ENCODE measurements around the gene DIMT1.

The DIMT1 gene

GRCh38 chr5:62369039-62369438 is 34.7 kb downstream of the DIMT1 start:
- Histone ChIP-seq H3K4me3 (replicated peaks; ENCODE audit: low read depth, low read length) (no peak overlapping the region), H3K27me3 (replicated peaks; ENCODE audit: control insufficient read depth, insufficient read depth, low read length) (no peaks in the 10 kb centered on the region), H3K36me3 (ENCODE audit: control insufficient read depth, insufficient read depth, low read length) (peaks cover 2% of the 10 kb centered on the region)
- no peak for TF ChIP-seq CTCF (IDR thresholded peaks at IDR 0.05; ENCODE audit: insufficient read depth, low read length, poor library complexity, severe bottlenecking)
- no peak for DNase-seq (ENCODE audit: extremely low read depth, insufficient read length)

- H3K4me3 ChIP-seq (replicated peaks; ENCODE audit: low read depth, low read length): no peak overlapping the region
- H3K36me3 ChIP-seq (ENCODE audit: control insufficient read depth, insufficient read depth, low read length): peaks cover 2% of the 10 kb centered on the region; the same call in 1 of the 2 replicates
- DNase-seq (ENCODE audit: extremely low read depth, insufficient read length): no peak
- H3K27me3 ChIP-seq (replicated peaks; ENCODE audit: control insufficient read depth, insufficient read depth, low read length): no peaks in the 10 kb centered on the region
- TF ChIP-seq CTCF (IDR thresholded peaks at IDR 0.05; ENCODE audit: insufficient read depth, low read length, poor library complexity, severe bottlenecking): no peak
These were observed 41.0 kb downstream of the DIMT1 start for GRCh38 chr5:62362701-62363100.

- no peaks in the 10 kb centered on the region for H3K27me3 ChIP-seq (replicated peaks; ENCODE audit: control insufficient read depth, insufficient read depth, low read length)
- DNase-seq (ENCODE audit: extremely low read depth, insufficient read length): peak; percentile 22
- TF ChIP-seq CTCF (IDR thresholded peaks at IDR 0.05; ENCODE audit: insufficient read depth, low read length, poor library complexity, severe bottlenecking): peak; percentile 37
- peaks cover 4% of the 10 kb centered on the region for H3K36me3 ChIP-seq (ENCODE audit: control insufficient read depth, insufficient read depth, low read length)
- H3K4me3 ChIP-seq (replicated peaks; ENCODE audit: low read depth, low read length): no peak overlapping the region
These were observed 49.5 kb downstream of the DIMT1 start for GRCh38 chr5:62354028-62354874.

GRCh38 chr5:62348723-62349481 is 54.8 kb downstream of the DIMT1 start:
- no peak for TF ChIP-seq CTCF (IDR thresholded peaks at IDR 0.05; ENCODE audit: insufficient read depth, low read length, poor library complexity, severe bottlenecking)
- H3K36me3 ChIP-seq (ENCODE audit: control insufficient read depth, insufficient read depth, low read length): peaks cover 4% of the 10 kb centered on the region
- DNase-seq (ENCODE audit: extremely low read depth, insufficient read length): no peak
- H3K4me3 ChIP-seq (replicated peaks; ENCODE audit: low read depth, low read length): no peak overlapping the region
- H3K27me3 ChIP-seq (replicated peaks; ENCODE audit: control insufficient read depth, insufficient read depth, low read length): no peaks in the 10 kb centered on the region

GRCh38 chr5:62347928-62348327 is 55.8 kb downstream of the DIMT1 start:
- DNase-seq (ENCODE audit: extremely low read depth, insufficient read length): no peak
- Histone ChIP-seq H3K36me3 (ENCODE audit: control insufficient read depth, insufficient read depth, low read length) (peaks cover 4% of the 10 kb centered on the region), H3K27me3 (replicated peaks; ENCODE audit: control insufficient read depth, insufficient read depth, low read length) (no peaks in the 10 kb centered on the region), H3K4me3 (replicated peaks; ENCODE audit: low read depth, low read length) (no peak overlapping the region)
- no peak for TF ChIP-seq CTCF (IDR thresholded peaks at IDR 0.05; ENCODE audit: insufficient read depth, low read length, poor library complexity, severe bottlenecking)

All from GM06990 (cell line).